Rectal smooth muscle tissue (tissue), 1 donor: ENCODE results near the gene VPS11.

Source experiments
- H3K27ac ChIP-seq: one replicate; pipeline ENCODE4 v1.7.0; 2013; ENCODE audit warnings: low read depth, low read length, inconsistent platforms
- H3K27me3 ChIP-seq: one replicate; pipeline ENCODE4 v1.7.0; 2013; ENCODE audit warnings: low read length; ENCODE audit not compliant: control insufficient read depth, insufficient read depth
- H3K36me3 ChIP-seq: one replicate; pipeline ENCODE4 v1.7.0; 2013; ENCODE audit warnings: low read length; ENCODE audit not compliant: control insufficient read depth, insufficient read depth
- H3K4me1 ChIP-seq: one replicate; pipeline ENCODE4 v1.7.0; 2013; ENCODE audit warnings: low read length; ENCODE audit not compliant: control insufficient read depth, insufficient read depth
- H3K4me3 ChIP-seq: one replicate; pipeline ENCODE4 v1.7.0; 2013; ENCODE audit warnings: low read length
- H3K9ac ChIP-seq: one replicate; pipeline ENCODE4 v1.7.0; 2013; ENCODE audit warnings: low read length

Gene VPS11

GRCh38 chr11:119061256-119061655 is 6.4 kb upstream of the VPS11 start:
- no peaks in the 10 kb centered on the region for H3K36me3 ChIP-seq
- no peaks in the 10 kb centered on the region for H3K27me3 ChIP-seq
- no peak overlapping the region for H3K9ac ChIP-seq
- no peak overlapping the region for H3K4me3 ChIP-seq
- no peak overlapping the region for H3K27ac ChIP-seq
- no peaks in the 10 kb centered on the region for H3K4me1 ChIP-seq

DNA sequence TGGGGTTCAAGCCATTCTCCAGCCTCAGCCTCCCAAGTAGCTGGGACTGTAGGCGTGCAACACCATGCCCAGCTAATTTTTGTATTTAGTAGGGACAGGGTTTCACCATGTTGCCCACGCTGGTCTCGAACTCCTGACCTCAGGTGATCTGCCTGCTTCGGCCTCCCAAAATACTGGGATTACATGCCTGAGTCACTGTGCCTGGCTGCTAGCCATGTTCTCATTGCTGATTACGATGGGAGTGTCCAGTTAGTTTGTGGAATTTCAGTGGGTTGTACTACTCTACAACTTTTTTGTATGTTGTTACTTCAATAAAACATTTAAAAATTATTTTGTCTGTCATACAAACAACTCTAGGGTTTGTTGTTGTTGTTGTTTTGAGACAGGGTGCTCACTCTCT is 4.8 kb upstream of the VPS11 start:
- Histone ChIP-seq H3K36me3 (no peaks in the 10 kb centered on the region), H3K9ac (no peak overlapping the region), H3K27ac (no peak overlapping the region), H3K4me3 (no peak overlapping the region), H3K4me1 (no peaks in the 10 kb centered on the region), H3K27me3 (no peaks in the 10 kb centered on the region)

DNA sequence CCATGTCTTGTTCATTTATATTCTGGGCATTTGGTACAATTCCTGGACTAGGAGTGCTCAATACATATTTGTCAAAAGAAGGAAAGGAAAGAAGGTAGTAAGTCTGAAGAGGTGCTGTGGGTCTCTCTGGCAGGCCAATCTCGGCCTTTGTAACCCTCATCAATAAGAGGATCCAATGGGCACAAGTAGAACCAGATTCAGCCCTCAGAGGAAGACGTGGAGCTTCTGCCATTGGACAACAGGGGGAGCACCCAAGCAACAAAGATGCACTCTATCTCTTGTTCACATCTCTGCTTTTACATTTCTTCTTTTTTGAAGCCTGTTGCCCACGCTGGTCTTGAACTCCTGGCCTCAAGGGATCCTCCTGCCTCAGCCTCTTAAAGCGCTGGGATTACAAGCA is 2.2 kb upstream of the VPS11 start:
- no peak overlapping the region for H3K4me3 ChIP-seq
- no peaks in the 10 kb centered on the region for H3K27me3 ChIP-seq
- H3K36me3 ChIP-seq: peaks cover 2% of the 10 kb centered on the region
- H3K4me1 ChIP-seq: no peaks in the 10 kb centered on the region
- no peak overlapping the region for H3K9ac ChIP-seq
- H3K27ac ChIP-seq: no peak overlapping the region

DNA sequence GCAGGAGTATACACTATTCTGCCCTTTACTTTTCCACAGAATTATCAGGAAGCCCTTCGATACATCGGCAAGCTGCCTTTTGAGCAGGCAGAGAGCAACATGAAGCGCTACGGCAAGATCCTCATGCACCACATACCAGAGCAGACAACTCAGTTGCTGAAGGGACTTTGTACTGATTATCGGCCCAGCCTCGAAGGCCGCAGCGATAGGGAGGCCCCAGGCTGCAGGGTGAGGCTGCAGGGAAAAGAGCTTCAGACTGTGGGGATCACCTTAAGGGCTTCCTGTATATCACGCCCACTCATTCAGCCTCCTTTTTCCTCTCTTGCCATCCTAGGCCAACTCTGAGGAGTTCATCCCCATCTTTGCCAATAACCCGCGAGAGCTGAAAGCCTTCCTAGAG is 10.2 kb downstream of the VPS11 start:
- Histone ChIP-seq H3K4me1 (no peaks in the 10 kb centered on the region), H3K9ac (no peak overlapping the region), H3K4me3 (no peak overlapping the region), H3K27me3 (no peaks in the 10 kb centered on the region), H3K27ac (no peak overlapping the region), H3K36me3 (peaks cover 61% of the 10 kb centered on the region)

DNA sequence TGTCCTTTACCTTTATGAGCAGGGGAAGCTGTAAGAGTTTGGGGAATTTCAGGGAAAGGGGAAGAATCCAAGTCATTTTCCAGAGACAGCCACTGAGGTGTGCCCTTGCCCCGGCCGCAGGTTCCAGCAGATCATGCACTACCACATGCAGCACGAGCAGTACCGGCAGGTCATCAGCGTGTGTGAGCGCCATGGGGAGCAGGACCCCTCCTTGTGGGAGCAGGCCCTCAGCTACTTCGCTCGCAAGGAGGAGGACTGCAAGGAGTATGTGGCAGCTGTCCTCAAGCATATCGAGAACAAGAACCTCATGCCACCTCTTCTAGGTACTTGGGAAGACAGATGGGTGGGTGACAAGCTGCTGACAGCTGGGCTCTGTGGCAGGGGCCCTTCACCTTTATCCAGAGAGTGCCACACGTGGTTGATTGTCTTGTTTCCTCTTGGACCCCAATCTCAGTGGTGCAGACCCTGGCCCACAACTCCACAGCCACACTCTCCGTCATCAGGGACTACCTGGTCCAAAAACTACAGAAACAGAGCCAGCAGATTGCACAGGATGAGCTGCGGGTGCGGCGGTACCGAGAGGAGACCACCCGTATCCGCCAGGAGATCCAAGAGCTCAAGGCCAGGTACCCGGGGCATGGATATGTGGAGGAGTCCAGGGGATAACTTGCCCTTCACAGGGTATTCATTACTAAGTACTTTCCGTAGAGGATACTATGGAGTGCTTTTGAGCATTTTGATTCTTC is 11.2 kb downstream of the VPS11 start:
- no peak overlapping the region for H3K9ac ChIP-seq
- no peaks in the 10 kb centered on the region for H3K4me1 ChIP-seq
- H3K4me3 ChIP-seq: no peak overlapping the region
- H3K27me3 ChIP-seq: no peaks in the 10 kb centered on the region
- H3K36me3 ChIP-seq: peaks cover 52% of the 10 kb centered on the region
- H3K27ac ChIP-seq: no peak overlapping the region

- peaks cover 46% of the 10 kb centered on the region for H3K36me3 ChIP-seq
- H3K27ac ChIP-seq: no peak overlapping the region
- peaks cover 7% of the 10 kb centered on the region for H3K4me1 ChIP-seq
- no peak overlapping the region for H3K4me3 ChIP-seq
- no peak overlapping the region for H3K9ac ChIP-seq
- no peaks in the 10 kb centered on the region for H3K27me3 ChIP-seq
These were observed 14.2 kb downstream of the VPS11 start for GRCh38 chr11:119081682-119082260.

GRCh38 chr11:119084663-119085436 is 17.2 kb downstream of the VPS11 start, which contains the start of gene HMBS:
HMBS (plus strand) TSS chr11:119084881; CDS start chr11:119085034, 153 bp downstream.
- Histone ChIP-seq H3K27ac (peak within 1 kb of the TSS; percentile 91), H3K36me3 (peaks cover 22% of the 10 kb centered on the region), H3K4me1 (peaks cover 7% of the 10 kb centered on the region), H3K27me3 (no peaks in the 10 kb centered on the region), H3K9ac (peak within 1 kb of the TSS; percentile 85), H3K4me3 (peak within 1 kb of the TSS; percentile 90)

DNA sequence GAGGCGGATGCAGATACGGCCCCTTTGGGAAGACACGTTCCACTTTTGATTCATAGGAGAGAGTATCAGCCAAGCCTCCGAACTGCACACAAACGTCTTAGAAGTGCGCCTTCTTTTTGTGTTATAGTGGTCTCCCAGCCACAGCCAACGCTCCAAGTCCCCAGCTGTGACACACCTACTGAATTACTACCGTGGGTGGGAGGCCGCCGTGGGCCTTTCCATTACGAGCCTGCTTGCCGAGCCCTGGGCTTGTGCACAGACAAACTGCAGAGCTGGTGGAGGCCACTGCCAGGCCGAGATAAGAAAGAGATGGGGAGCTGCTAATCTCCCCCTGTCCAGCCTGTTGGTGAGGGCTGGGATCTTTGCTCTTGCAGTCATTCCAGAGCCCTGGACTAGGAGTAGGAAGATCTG is 17.8 kb downstream of the VPS11 start:
- Histone ChIP-seq H3K4me1 (peaks cover 7% of the 10 kb centered on the region), H3K9ac (peak overlapping the region; percentile 85), H3K36me3 (peaks cover 20% of the 10 kb centered on the region), H3K4me3 (peak overlapping the region; percentile 90), H3K27me3 (no peaks in the 10 kb centered on the region), H3K27ac (peak overlapping the region; percentile 68)

GRCh38 chr11:119087123-119087522 is 19.5 kb downstream of the VPS11 start:
- Histone ChIP-seq H3K36me3 (peaks cover 9% of the 10 kb centered on the region), H3K9ac (no peak overlapping the region), H3K4me1 (peaks cover 7% of the 10 kb centered on the region), H3K4me3 (no peak overlapping the region), H3K27me3 (no peaks in the 10 kb centered on the region), H3K27ac (no peak overlapping the region)

GRCh38 chr11:119087747-119088241 is 20.2 kb downstream of the VPS11 start:
- no peak overlapping the region for H3K4me3 ChIP-seq
- H3K27me3 ChIP-seq: no peaks in the 10 kb centered on the region
- H3K27ac ChIP-seq: no peak overlapping the region
- peaks cover 10% of the 10 kb centered on the region for H3K4me1 ChIP-seq
- peaks cover 8% of the 10 kb centered on the region for H3K36me3 ChIP-seq
- H3K9ac ChIP-seq: no peak overlapping the region

DNA sequence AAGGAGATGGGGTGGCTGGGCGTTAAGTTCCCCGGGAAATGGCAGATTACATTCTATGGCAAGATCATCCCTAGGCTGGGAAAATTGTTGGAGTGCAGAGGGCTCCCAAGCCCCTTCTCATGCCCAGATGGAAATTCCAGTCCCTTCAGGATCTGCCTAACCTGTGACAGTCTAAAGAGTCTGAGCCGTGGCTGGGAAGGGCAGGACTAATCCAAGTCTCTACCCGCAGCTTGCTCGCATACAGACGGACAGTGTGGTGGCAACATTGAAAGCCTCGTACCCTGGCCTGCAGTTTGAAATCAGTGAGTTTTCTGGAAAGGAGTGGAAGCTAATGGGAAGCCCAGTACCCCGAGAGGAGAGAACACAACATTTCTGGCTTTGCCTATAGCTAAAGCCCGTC is 20.8 kb downstream of the VPS11 start:
- Histone ChIP-seq H3K27ac (no peak overlapping the region), H3K4me1 (peaks cover 12% of the 10 kb centered on the region), H3K4me3 (no peak overlapping the region), H3K9ac (no peak overlapping the region), H3K27me3 (no peaks in the 10 kb centered on the region), H3K36me3 (peaks cover 8% of the 10 kb centered on the region)

DNA sequence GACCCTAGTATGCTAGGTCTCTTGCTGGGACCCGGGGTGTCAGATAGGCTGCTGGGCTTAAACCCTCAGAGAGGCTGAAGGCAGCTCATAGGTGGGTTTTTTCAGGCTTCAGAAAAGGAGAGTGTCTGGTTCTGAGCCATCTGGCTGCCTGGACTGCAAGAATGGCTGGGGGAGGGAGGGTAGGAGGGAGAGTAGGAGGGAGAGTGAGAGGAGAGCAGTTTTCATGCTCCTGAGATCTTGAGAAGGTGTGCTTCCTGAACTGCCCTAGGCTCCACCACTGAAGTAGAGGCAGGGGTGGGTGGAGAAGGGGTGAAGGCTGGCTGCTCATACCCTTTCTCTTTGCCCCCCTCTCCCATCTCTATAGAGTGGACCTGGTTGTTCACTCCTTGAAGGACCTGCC is 21.7 kb downstream of the VPS11 start:
- no peak overlapping the region for H3K4me3 ChIP-seq
- peaks cover 18% of the 10 kb centered on the region for H3K4me1 ChIP-seq
- H3K27me3 ChIP-seq: no peaks in the 10 kb centered on the region

More for the DNA sequence above, 21.7 kb downstream of the VPS11 start:
- Histone ChIP-seq H3K27ac (no peak overlapping the region), H3K36me3 (peaks cover 8% of the 10 kb centered on the region), H3K9ac (no peak overlapping the region)
